Muscle layer of duodenum (tissue), 2 donors: ENCODE measurements around the gene MVK.

Experiments used
- H3K27ac ChIP-seq: one replicate; pipeline ENCODE4 v1.7.0; 2013; ENCODE audit warnings: mild to moderate bottlenecking, low read length
- H3K27me3 ChIP-seq: one replicate; pipeline ENCODE4 v1.7.0; 2013; ENCODE audit warnings: low read depth, mild to moderate bottlenecking, control low read depth, low read length
- H3K36me3 ChIP-seq, 2 donors: one replicate each; pipeline ENCODE4 v1.7.0; 2013; ENCODE audit warnings: low read length in 2 of 2, control low read depth in 1 of 2, mild to moderate bottlenecking in 1 of 2; ENCODE audit not compliant: insufficient read depth in 2 of 2, control insufficient read depth in 1 of 2
- H3K4me1 ChIP-seq, 2 donors: one replicate each; pipeline ENCODE4 v1.7.0; 2013; ENCODE audit warnings: low read length in 2 of 2, mild to moderate bottlenecking in 2 of 2, control low read depth in 1 of 2, moderate library complexity in 1 of 2; ENCODE audit not compliant: insufficient read depth in 2 of 2, control insufficient read depth in 1 of 2
- H3K4me3 ChIP-seq, 2 donors: one replicate each; pipeline ENCODE4 v1.7.0; 2013; ENCODE audit warnings: low read length in 2 of 2, low read depth in 1 of 2, mild to moderate bottlenecking in 1 of 2
- H3K9me3 ChIP-seq, 2 donors: one replicate each; pipeline ENCODE4 v1.7.0; 2013; ENCODE audit warnings: low read length in 2 of 2, control low read depth in 1 of 2, mild to moderate bottlenecking in 1 of 2; ENCODE audit not compliant: control insufficient read depth in 1 of 2
- donor health status: healthy.

Gene MVK

GRCh38 chr12:109612003-109612402 is 38.4 kb downstream of the MVK start:
- Histone ChIP-seq H3K36me3 (no peaks in the 10 kb centered on the region), H3K9me3 (no peaks in the 10 kb centered on the region), H3K27ac (no peak overlapping the region), H3K4me1 (peaks cover 0 to 4% of the 10 kb centered on the region in 2 donors), H3K4me3 (no peak overlapping the region), H3K27me3 (no peaks in the 10 kb centered on the region)

GRCh38 chr12:109612975-109613502 is 39.4 kb downstream of the MVK start:
- Histone ChIP-seq H3K27ac (no peak overlapping the region), H3K27me3 (no peaks in the 10 kb centered on the region), H3K4me1 (peaks cover 0 to 3% of the 10 kb centered on the region in 2 donors), H3K4me3 (no peak overlapping the region), H3K9me3 (no peaks in the 10 kb centered on the region), H3K36me3 (no peaks in the 10 kb centered on the region)

GRCh38 chr12:109613649-109614455 is 40.3 kb downstream of the MVK start:
- H3K27ac ChIP-seq = no peak overlapping the region
- no peaks in the 10 kb centered on the region for H3K9me3 ChIP-seq
- H3K36me3 ChIP-seq = no peaks in the 10 kb centered on the region
- H3K4me1 ChIP-seq = peaks cover 0 to 3% of the 10 kb centered on the region in 2 donors
- no peaks in the 10 kb centered on the region for H3K27me3 ChIP-seq
- no peak overlapping the region for H3K4me3 ChIP-seq

GRCh38 chr12:109615556-109616229 is 42.1 kb downstream of the MVK start:
- no peaks in the 10 kb centered on the region for H3K27me3 ChIP-seq

GRCh38 chr12:109617491-109617890 is 43.9 kb downstream of the MVK start:
- no peaks in the 10 kb centered on the region for H3K27me3 ChIP-seq
- H3K4me1 ChIP-seq = peaks cover 3 to 12% of the 10 kb centered on the region in 2 donors
- H3K4me3 ChIP-seq = no peak overlapping the region
- no peak overlapping the region for H3K27ac ChIP-seq
- no peaks in the 10 kb centered on the region for H3K36me3 ChIP-seq
- H3K9me3 ChIP-seq = no peaks in the 10 kb centered on the region

More at GRCh38 chr12:109615556-109616229, 42.1 kb downstream of the MVK start:
- Histone ChIP-seq H3K27ac (no peak overlapping the region), H3K4me3 (no peak overlapping the region), H3K36me3 (no peaks in the 10 kb centered on the region), H3K4me1 (peaks cover 0 to 4% of the 10 kb centered on the region in 2 donors), H3K9me3 (no peaks in the 10 kb centered on the region)

GRCh38 chr12:109618082-109618481 is 44.5 kb downstream of the MVK start:
- H3K9me3 ChIP-seq = no peaks in the 10 kb centered on the region
- peaks cover 3 to 12% of the 10 kb centered on the region in 2 donors for H3K4me1 ChIP-seq
- no peak overlapping the region for H3K4me3 ChIP-seq
- H3K27ac ChIP-seq = no peak overlapping the region
- H3K36me3 ChIP-seq = no peaks in the 10 kb centered on the region
- no peaks in the 10 kb centered on the region for H3K27me3 ChIP-seq

GRCh38 chr12:109619002-109619604 is 45.5 kb downstream of the MVK start:
- H3K27ac ChIP-seq = no peak overlapping the region
- no peaks in the 10 kb centered on the region for H3K27me3 ChIP-seq
- H3K4me1 ChIP-seq = peaks cover 3 to 9% of the 10 kb centered on the region in 2 donors
- H3K36me3 ChIP-seq = no peaks in the 10 kb centered on the region
- no peak overlapping the region for H3K4me3 ChIP-seq
- no peaks in the 10 kb centered on the region for H3K9me3 ChIP-seq

- Histone ChIP-seq H3K36me3 (no peaks in the 10 kb centered on the region), H3K9me3 (no peaks in the 10 kb centered on the region), H3K4me1 (peaks cover 3 to 9% of the 10 kb centered on the region in 2 donors), H3K4me3 (no peak overlapping the region), H3K27me3 (no peaks in the 10 kb centered on the region), H3K27ac (no peak overlapping the region)
Measured at GRCh38 chr12:109621211-109621694, 47.7 kb downstream of the MVK start.

GRCh38 chr12:109621901-109622364 is 48.3 kb downstream of the MVK start:
- no peaks in the 10 kb centered on the region for H3K36me3 ChIP-seq
- no peak overlapping the region for H3K27ac ChIP-seq
- no peaks in the 10 kb centered on the region for H3K9me3 ChIP-seq
- H3K27me3 ChIP-seq = no peaks in the 10 kb centered on the region
- H3K4me1 ChIP-seq = peaks cover 3 to 9% of the 10 kb centered on the region in 2 donors
- no peak overlapping the region for H3K4me3 ChIP-seq

- Histone ChIP-seq H3K4me3 (no peak overlapping the region), H3K4me1 (peaks cover 3 to 9% of the 10 kb centered on the region in 2 donors), H3K9me3 (no peaks in the 10 kb centered on the region), H3K27me3 (no peaks in the 10 kb centered on the region), H3K36me3 (no peaks in the 10 kb centered on the region), H3K27ac (no peak overlapping the region)
Measured at GRCh38 chr12:109624467-109624866, 50.9 kb downstream of the MVK start.

GRCh38 chr12:109625131-109625559 is 51.6 kb downstream of the MVK start:
- no peak overlapping the region for H3K4me3 ChIP-seq
- no peaks in the 10 kb centered on the region for H3K36me3 ChIP-seq
- H3K27ac ChIP-seq = no peak overlapping the region
- no peaks in the 10 kb centered on the region for H3K9me3 ChIP-seq
- peaks cover 3 to 9% of the 10 kb centered on the region in 2 donors for H3K4me1 ChIP-seq
- H3K27me3 ChIP-seq = no peaks in the 10 kb centered on the region
